Loucy (cell line): ENCODE results near the gene SYNPO.

Experiments
- CTCF ChIP-seq: fragments of 200-600 bp; sonication (generic); conservative IDR thresholded peaks from 2 replicates; pipeline ENCODE4 v1.5.1; 2014; ENCODE audit warnings: mild to moderate bottlenecking, antibody characterized with exemption, low read length
- EZH2phosphoT487 ChIP-seq: fragments of 200-600 bp; IDR thresholded peaks from 2 replicates; pipeline ENCODE4 v1.6.1; 2018; ENCODE audit warnings: antibody characterized with exemption, mild to moderate bottlenecking, moderate library complexity, borderline replicate concordance

- no peak for TF ChIP-seq CTCF
- TF ChIP-seq EZH2phosphoT487, result no peak
Measured at GRCh38 chr5:150637245-150638052, 3.0 kb upstream of the SYNPO start.
